Suprapubic skin (tissue), 3 donors: ENCODE results near the gene CAB39L.

Source experiments
- CTCF ChIP-seq, 2 donors: fragments of 200-600 bp in 1 of 2; fragments of 450-650 bp in 1 of 2; sonication (generic) in 1 of 2; IDR thresholded peaks; one replicate each; pipeline ENCODE4 v1.5.1; 2016 to 2019; ENCODE audit warnings: antibody characterized with exemption in 2 of 2, mild to moderate bottlenecking in 1 of 2, moderate library complexity in 1 of 2
- EP300 ChIP-seq: sonication (generic); formaldehyde crosslinking; IDR thresholded peaks from one replicate; pipeline ENCODE4 v1.6.1; 2017; ENCODE audit warnings: antibody characterized with exemption
- POLR2A ChIP-seq, 2 donors: fragments of 450-650 bp; IDR thresholded peaks; one replicate each; pipeline ENCODE4 v1.6.1; 2017; ENCODE audit warnings: antibody characterized with exemption in 2 of 2, mild to moderate bottlenecking in 2 of 2, moderate library complexity in 2 of 2

DNA sequence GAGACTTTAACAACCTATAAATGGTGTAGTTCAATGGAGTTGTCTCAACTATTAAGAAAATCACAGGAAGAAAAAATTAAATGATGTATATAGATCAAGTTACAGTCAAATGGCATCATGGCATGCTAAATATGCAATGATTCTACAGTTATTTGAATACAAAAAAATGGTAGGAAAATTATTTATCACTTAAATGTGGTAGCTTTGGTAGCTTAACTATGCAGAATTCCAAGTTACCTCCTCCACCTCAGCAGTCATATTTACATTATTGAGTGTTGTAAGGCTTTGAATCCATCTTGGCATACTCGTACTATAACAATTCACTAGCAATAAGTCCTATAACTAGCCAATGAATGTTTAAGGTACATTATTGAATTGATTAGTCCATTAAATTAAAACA is 36.8 kb downstream of the CAB39L start:
- no peak for TF ChIP-seq CTCF (IDR thresholded peaks at IDR 0.05)
- no peak for TF ChIP-seq POLR2A (IDR thresholded peaks at IDR 0.05)
- no peak for TF ChIP-seq EP300
